HPDE6-E6E7 (cell line): ENCODE results near the gene DIAPH3.

Experiments used
- DNase-seq: peaks from one replicate; pipeline ENCODE4 v3.0.0; 2011; ENCODE audit warnings: missing footprints; ENCODE audit errors: extremely low spot score

The DIAPH3 gene

GRCh38 chr13:59674616-59675015 lies 489.1 kb downstream of the DIAPH3 start:
- DNase-seq, result no peak

GRCh38 chr13:59673286-59673685 lies 490.4 kb downstream of the DIAPH3 start:
- no peak for DNase-seq

- no peak for DNase-seq
Measured at GRCh38 chr13:59672445-59672844, 491.3 kb downstream of the DIAPH3 start.

- DNase-seq, result no peak
Measured at GRCh38 chr13:59671881-59672280, 491.8 kb downstream of the DIAPH3 start.

- no peak for DNase-seq
Measured at GRCh38 chr13:59666504-59666903, 497.2 kb downstream of the DIAPH3 start.

- no peak for DNase-seq
Measured at GRCh38 chr13:59665732-59666131, 498.0 kb downstream of the DIAPH3 start.

- no peak for DNase-seq
Measured at GRCh38 chr13:59665184-59665583, 498.5 kb downstream of the DIAPH3 start.

GRCh38 chr13:59664586-59664985 lies 499.1 kb downstream of the DIAPH3 start:
- DNase-seq, result no peak

GRCh38 chr13:59663707-59664106 lies 500.0 kb downstream of the DIAPH3 start:
- DNase-seq, result no peak

GRCh38 chr13:59660582-59660981 lies 503.1 kb downstream of the DIAPH3 start:
- no peak for DNase-seq

- DNase-seq, result no peak
Measured at GRCh38 chr13:59659981-59660380, 503.7 kb downstream of the DIAPH3 start.

- no peak for DNase-seq
Measured at GRCh38 chr13:59658738-59659330, 504.9 kb downstream of the DIAPH3 start.

GRCh38 chr13:59658027-59658737 lies 505.5 kb downstream of the DIAPH3 start:
- DNase-seq, result no peak

GRCh38 chr13:59653916-59654315 lies 509.8 kb downstream of the DIAPH3 start:
- DNase-seq, result no peak

GRCh38 chr13:59651479-59651878 lies 512.2 kb downstream of the DIAPH3 start:
- no peak for DNase-seq

- DNase-seq, result no peak
Measured at GRCh38 chr13:59643906-59644626, 519.7 kb downstream of the DIAPH3 start.

GRCh38 chr13:59643364-59643841 lies 520.3 kb downstream of the DIAPH3 start:
- no peak for DNase-seq

- DNase-seq, result no peak
Measured at GRCh38 chr13:59641817-59642216, 521.9 kb downstream of the DIAPH3 start.

GRCh38 chr13:59641261-59641660 lies 522.5 kb downstream of the DIAPH3 start:
- DNase-seq, result no peak

GRCh38 chr13:59638404-59638803 lies 525.3 kb downstream of the DIAPH3 start:
- no peak for DNase-seq

GRCh38 chr13:59635589-59635988 lies 528.1 kb downstream of the DIAPH3 start:
- no peak for DNase-seq

- no peak for DNase-seq
Measured at GRCh38 chr13:59633290-59633689, 530.4 kb downstream of the DIAPH3 start.

- no peak for DNase-seq
Measured at GRCh38 chr13:59631271-59631670, 532.5 kb downstream of the DIAPH3 start.
